ENCODE data around the gene SLC26A8.

GRCh38 chr6:36068586-36068985 lies 44.1 kb upstream of the SLC26A8 start:
- TF ChIP-seq, protein P1, sequence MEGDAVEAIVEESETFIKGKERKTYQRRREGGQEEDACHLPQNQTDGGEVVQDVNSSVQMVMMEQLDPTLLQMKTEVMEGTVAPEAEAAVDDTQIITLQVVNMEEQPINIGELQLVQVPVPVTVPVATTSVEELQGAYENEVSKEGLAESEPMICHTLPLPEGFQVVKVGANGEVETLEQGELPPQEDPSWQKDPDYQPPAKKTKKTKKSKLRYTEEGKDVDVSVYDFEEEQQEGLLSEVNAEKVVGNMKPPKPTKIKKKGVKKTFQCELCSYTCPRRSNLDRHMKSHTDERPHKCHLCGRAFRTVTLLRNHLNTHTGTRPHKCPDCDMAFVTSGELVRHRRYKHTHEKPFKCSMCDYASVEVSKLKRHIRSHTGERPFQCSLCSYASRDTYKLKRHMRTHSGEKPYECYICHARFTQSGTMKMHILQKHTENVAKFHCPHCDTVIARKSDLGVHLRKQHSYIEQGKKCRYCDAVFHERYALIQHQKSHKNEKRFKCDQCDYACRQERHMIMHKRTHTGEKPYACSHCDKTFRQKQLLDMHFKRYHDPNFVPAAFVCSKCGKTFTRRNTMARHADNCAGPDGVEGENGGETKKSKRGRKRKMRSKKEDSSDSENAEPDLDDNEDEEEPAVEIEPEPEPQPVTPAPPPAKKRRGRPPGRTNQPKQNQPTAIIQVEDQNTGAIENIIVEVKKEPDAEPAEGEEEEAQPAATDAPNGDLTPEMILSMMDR (IDR thresholded peaks at IDR 0.05; ENCODE audit: poor library complexity, severe bottlenecking): no peak
- TF ChIP-seq POLR2AphosphoS5 (IDR thresholded peaks at IDR 0.05) (no peak), EZH2 (IDR thresholded peaks at IDR 0.05; ENCODE audit: borderline replicate concordance, insufficient read depth, low read length, poor library complexity, severe bottlenecking) (no peak), TAF1 (IDR thresholded peaks at IDR 0.05; ENCODE audit: low read depth) (no peak)
